Renal cortex interstitium (tissue), 11 donors: ENCODE data around the gene AIFM1. TPM values are rescaled to one million over a fixed set of nuclear protein-coding genes. Genes with fewer than 3 reads are reported as not detected.
A peak's percentile ranks its signal among the peaks of the same experiment; 100 is the strongest.

Experiments used
- DNase-seq, 11 donors: peaks; one replicate each; pipeline ENCODE4 v3.0.0-alpha.2; 2013; ENCODE audit warnings: low read depth in 9 of 11, low spot score in 4 of 11; ENCODE audit errors: extremely low read depth in 1 of 11
- polyA plus RNA-seq, 3 donors: library from polyadenylated mRNA; unstranded; fragments of 120-200 nt; gene quantifications; one replicate each; pipeline ENCODE4 v1.2.1, GENCODE V29; 2013; ENCODE audit not compliant: insufficient read length in 3 of 3

Gene AIFM1
- polyA plus RNA-seq, 3 donors, result 77.4 to 98.5 (median 84.6) TPM

DNA sequence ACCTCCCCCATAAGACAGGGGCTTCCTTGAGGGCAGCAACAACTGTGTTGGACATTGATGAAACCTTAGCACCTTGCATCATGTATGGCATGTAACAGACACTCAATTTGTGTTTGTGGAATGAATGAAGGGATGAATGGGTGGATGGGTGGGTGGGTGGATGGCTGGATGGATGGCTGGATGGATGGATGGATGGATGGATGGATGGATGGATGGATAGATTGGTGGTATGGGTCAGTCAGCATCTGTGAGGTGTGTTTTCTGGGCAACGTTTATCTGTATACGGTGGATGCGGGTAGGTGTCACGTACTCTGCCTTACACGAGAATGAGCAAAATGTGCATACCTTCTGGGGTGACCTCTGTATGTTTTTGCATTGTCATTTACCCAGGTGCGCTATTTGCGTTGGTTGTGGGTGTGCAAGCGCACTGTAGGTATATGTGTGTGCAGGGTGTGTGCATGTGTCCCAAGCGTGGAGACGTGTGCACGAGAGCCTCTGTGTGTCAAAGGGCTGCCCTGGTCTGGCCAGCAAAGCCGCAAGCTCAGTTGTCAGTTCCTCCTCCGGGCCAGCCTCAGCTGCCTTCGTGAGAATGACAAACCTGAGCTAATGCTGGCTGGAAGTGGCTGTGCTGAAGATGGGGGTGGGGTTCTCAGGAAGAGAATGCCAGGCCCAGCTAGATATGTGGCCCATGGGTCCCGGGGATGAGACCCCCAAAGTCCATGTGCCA lies 81.8 kb downstream of the AIFM1 start:
- no peak for DNase-seq

DNA sequence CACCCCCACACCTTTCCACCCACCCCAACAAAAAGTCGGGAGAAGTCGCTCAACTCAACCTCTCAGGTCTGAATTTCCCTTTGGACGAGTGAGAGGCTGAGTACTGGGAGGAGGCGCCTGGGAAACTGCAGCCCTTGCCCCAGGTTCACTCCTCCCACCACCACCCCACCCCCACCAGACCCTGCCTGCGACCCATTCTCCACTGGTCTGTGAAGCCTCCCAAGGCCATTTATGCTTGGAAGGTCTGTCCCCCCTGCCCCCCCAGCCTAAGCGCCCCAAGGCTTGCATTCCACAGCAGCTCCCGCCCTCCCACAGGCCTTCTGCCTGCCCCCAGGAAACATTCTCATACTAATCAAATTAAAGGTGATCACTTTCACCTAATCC lies 82.5 kb downstream of the AIFM1 start:
- no peak for DNase-seq

DNA sequence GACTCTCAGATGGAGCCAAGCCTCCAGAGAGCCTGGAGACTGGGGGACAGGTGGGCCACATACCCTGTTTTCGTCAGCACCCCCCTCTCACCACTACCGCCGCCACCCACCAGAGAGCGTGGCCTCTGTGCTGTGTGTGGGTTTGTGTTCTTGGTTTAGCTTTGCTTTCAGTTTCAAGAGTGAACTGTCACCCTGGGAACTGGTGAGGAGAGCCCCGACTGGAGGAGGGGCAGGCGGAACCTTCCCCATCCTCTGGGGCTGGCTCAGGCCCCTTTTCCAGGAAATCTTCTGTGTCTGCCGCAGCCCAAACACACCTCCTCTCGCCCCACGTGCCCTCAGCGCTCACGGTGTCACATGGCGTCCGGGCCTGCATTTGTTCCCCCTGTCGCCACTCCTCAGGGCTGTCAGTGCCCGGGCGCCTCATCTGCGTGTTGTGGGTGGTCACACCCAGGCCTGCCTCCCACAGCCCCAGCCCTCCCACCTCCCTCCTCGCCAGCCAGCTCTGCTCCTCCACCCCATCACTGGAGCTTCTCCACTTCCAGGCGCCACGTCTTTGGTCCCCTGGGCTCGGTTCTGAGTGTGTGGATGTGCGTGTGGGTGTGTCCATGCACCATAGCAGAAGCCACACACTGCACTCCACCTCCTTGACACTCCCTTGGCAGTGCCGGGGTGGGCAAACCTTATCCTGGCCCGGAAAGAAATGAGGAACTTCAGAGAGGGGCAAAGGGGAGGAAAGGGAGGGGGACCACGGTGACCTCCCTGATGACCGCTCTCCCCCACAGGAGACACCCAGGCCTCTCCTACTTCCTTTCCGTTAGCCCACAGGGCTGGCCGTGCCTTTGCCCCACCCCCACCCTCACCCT lies 83.2 kb downstream of the AIFM1 start:
- DNase-seq, result no peak

DNA sequence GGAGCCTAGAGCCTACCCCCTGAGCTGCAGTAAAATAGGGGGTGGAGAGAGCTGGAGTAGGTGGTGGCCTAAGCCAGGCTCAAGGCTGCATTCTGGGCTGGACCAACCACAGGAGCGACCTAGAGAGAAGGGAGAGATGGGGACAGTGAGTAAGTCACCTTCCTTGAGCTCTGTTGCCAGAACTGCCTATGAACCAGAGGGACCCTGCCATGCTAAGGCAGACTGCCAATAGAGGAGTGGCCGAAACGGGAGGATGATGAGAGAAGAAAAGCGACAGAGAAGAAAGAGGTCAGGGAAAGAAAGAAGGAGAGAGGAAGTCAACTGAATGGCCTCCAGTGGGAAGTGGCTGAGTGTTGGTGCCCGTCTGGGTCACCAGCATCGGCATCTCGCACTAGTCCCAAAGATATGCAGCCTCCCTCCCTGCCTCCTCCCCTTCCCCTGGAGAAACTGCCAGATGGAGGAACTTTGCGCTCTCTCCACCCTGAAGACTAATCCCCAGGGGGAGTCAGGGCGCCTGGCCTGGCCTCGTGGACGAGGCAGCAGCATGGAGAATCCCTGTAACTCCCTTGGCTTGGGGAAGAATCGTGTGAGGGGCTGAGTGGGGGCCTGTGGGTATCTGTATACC lies 84.1 kb downstream of the AIFM1 start:
- no peak for DNase-seq

DNA sequence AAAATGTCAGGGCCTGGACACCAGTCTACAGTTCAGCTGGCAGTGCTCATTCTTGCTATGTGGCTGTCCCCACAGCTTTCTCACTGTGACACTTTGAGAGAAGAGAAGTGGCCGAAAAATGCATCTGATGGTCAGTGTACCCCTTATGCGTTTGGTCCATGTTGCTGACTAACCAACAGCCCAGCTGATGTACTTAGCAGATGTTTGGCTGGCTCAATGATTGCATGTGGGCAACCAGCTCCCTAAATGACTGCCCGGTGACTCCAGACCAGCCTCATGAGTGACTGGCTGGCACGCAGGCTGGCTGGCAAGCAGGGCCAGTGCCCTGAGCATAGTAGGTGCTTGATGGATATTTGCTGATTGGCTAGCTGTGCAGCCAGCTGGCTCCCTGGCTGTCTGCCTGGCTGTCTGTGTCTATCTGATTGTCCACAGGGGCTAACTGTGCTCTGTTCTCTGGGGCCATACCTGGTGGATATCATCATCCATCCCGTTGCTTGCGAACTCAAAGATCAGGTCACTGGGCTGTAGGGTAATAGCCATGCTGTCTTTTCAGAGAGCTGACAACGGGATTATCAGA lies 84.8 kb downstream of the AIFM1 start:
- DNase-seq, result no peak

DNA sequence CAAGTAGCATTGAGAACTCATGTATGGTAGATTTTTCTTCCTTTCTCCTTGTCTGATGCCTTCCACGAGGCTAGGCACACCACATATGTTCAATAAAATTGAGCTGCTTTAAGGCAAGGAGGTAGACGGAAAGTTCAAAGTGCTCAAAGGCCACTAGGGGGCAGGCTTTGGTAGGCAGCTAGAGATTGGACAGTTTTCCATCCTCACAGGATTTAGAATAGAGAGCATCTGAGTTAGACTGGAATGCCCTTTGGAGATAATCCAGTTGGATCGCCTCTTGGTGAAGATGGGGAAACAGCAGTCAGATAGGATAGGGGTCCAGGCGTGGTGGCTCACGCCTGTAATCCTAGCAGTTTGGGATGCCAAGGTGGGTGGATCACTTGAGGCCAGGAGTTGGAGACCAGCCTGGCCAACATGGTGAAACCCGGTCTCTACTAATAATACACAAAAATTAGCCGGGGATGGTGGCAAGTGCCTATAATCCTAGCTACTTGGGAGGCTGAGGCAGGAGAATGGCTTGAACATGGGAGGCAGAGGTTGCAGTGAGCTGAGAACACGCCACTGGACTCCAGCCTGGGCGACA lies 85.7 kb downstream of the AIFM1 start:
- peak in 1 of 11 donors; percentile 44 for DNase-seq

Other genes starting within 250 kb of the AIFM1 start
- gene BCORL1, start 183.2 kb downstream of the AIFM1 start, polyA plus RNA-seq, result 10 to 100 TPM; 16.0 to 20.8 (median 17.0) TPM
- 10 to 100 TPM; 11.7 to 13.9 (median 12.8) TPM for gene ELF4, start 55.3 kb downstream of the AIFM1 start, polyA plus RNA-seq
- gene RAB33A, start 6.1 kb upstream of the AIFM1 start, polyA plus RNA-seq, result under 1 TPM; 0.44 to 0.78 (median 0.70) TPM
- gene ZNF280C, start 103.1 kb upstream of the AIFM1 start, polyA plus RNA-seq, result 1 to 10 TPM; 6.0 to 8.0 (median 7.3) TPM
- 10 to 100 TPM; 21.7 to 31.5 (median 22.2) TPM for gene SLC25A14, start 174.1 kb upstream of the AIFM1 start, polyA plus RNA-seq
- gene GPR119, start 219.8 kb upstream of the AIFM1 start, polyA plus RNA-seq, result not detected
- 10 to 100 TPM; 33.3 to 41.6 (median 34.0) TPM for gene RBMX2, start 236.1 kb upstream of the AIFM1 start, polyA plus RNA-seq